GM23338 (cell line): ENCODE data around the gene MRPL20. TPM values are rescaled to one million over a fixed set of nuclear protein-coding genes. Genes with fewer than 3 reads are reported as not detected.
A peak's percentile ranks its signal among the peaks of the same experiment; 100 is the strongest.

Experiments
- ATAC-seq: fragments of 200-7000 bp; cut with Tn5 transposase; 3 replicates; pipeline ENCODE4 v1.9.1; 2020
- DNase-seq: peaks from one replicate; pipeline ENCODE4 v3.0.0-alpha.2; 2015; ENCODE audit warnings: low spot score
- H2AFZ ChIP-seq: fragments of 200-600 bp; sonication (generic); 2 replicates; pipeline ENCODE4 v1.8.0; 2016; ENCODE audit warnings: antibody characterized with exemption, mild to moderate bottlenecking, moderate library complexity
- H3F3A ChIP-seq: fragments of 200-600 bp; sonication (generic); replicated peaks from 2 replicates; pipeline ENCODE4 v1.8.0; 2017; ENCODE audit warnings: antibody characterized with exemption, mixed run types, low read depth
- H3K27ac ChIP-seq: fragments of 200-600 bp; sonication (generic); 2 replicates; pipeline ENCODE4 v1.6.1; 2016; ENCODE audit warnings: low read depth
- H3K27me3 ChIP-seq: fragments of 200-600 bp; sonication (generic); 2 replicates; pipeline ENCODE4 v1.8.0; 2016; ENCODE audit warnings: mild to moderate bottlenecking, mixed run types, moderate library complexity; ENCODE audit not compliant: insufficient read depth
- H3K36me3 ChIP-seq: fragments of 200-600 bp; sonication (generic); 2 replicates; pipeline ENCODE4 v1.8.0; 2016; ENCODE audit warnings: mild to moderate bottlenecking; ENCODE audit not compliant: insufficient read depth
- H3K4me1 ChIP-seq: fragments of 200-600 bp; sonication (generic); 2 replicates; pipeline ENCODE4 v1.8.0; 2016; ENCODE audit warnings: mild to moderate bottlenecking, moderate library complexity; ENCODE audit not compliant: insufficient read depth
- H3K4me2 ChIP-seq: fragments of 200-600 bp; sonication (generic); 2 replicates; pipeline ENCODE4 v1.7.1; 2017; ENCODE audit warnings: mixed run types
- H3K4me3 ChIP-seq: fragments of 200-600 bp; sonication (generic); 2 replicates; pipeline ENCODE4 v1.6.1; 2016; ENCODE audit warnings: mixed run types
- H3K79me2 ChIP-seq: fragments of 200-600 bp; sonication (generic); replicated peaks from 2 replicates; pipeline ENCODE4 v1.8.0; 2017; ENCODE audit warnings: mild to moderate bottlenecking; ENCODE audit not compliant: insufficient read depth
- H3K9me2 ChIP-seq: fragments of 200-600 bp; sonication (generic); 2 replicates; pipeline ENCODE4 v1.8.0; 2017; ENCODE audit not compliant: insufficient read depth
- H4K20me1 ChIP-seq: fragments of 200-600 bp; sonication (generic); replicated peaks from 2 replicates; pipeline ENCODE4 v1.8.0; 2017; ENCODE audit warnings: mild to moderate bottlenecking; ENCODE audit not compliant: insufficient read depth
- H3K27ac Mint-ChIP-seq: 2 replicates; pipeline ENCODE4 v1.8.0; 2020; ENCODE audit warnings: inconsistent platforms, mild to moderate bottlenecking, moderate library complexity, mixed read lengths
- H3K27me3 Mint-ChIP-seq: 3 replicates; pipeline ENCODE4 v1.8.0; 2022; ENCODE audit warnings: low read depth, mild to moderate bottlenecking, moderate library complexity, mixed read lengths, inconsistent platforms; ENCODE audit not compliant: insufficient read depth, poor library complexity
- H3K36me3 Mint-ChIP-seq: 3 replicates; pipeline ENCODE4 v1.8.0; 2021; ENCODE audit warnings: low read depth, mild to moderate bottlenecking, inconsistent platforms, moderate library complexity, mixed read lengths
- H3K4me1 Mint-ChIP-seq: 3 replicates; pipeline ENCODE4 v1.8.0; 2020; ENCODE audit warnings: mild to moderate bottlenecking, inconsistent platforms, mixed read lengths
- H3K4me3 Mint-ChIP-seq: 3 replicates; pipeline ENCODE4 v1.8.0; 2021; ENCODE audit warnings: moderate library complexity, mild to moderate bottlenecking, inconsistent platforms, mixed read lengths
- H3K9me3 Mint-ChIP-seq: 3 replicates; pipeline ENCODE4 v1.8.0; 2020; ENCODE audit warnings: moderate library complexity, mild to moderate bottlenecking, inconsistent platforms, mixed read lengths
- CREB1 ChIP-seq: fragments of 250-450 bp; sonication (Bioruptor Pico); IDR thresholded peaks from 2 replicates; pipeline ENCODE4 v1.5.0; 2020; ENCODE audit warnings: low read depth, mild to moderate bottlenecking, moderate library complexity
- CTCF ChIP-seq, 2 experiments: fragments of 200-600 bp in 1 of 2; sonication (generic) in 1 of 2; conservative IDR thresholded peaks; 2 replicates each; pipeline versions ENCODE4 v1.5.1 to v1.6.1; 2016 to 2017; ENCODE audit warnings: antibody characterized with exemption in 2 of 2, low read depth in 2 of 2, mild to moderate bottlenecking in 2 of 2, moderate library complexity in 1 of 2
- ETS1 ChIP-seq: IDR thresholded peaks from 2 replicates; pipeline ENCODE4 v1.6.1; 2016; ENCODE audit warnings: antibody characterized with exemption
- EZH2 ChIP-seq: fragments of 200-600 bp; sonication (generic); IDR thresholded peaks from one replicate; pipeline ENCODE4 v1.8.0; 2017; ENCODE audit warnings: antibody characterized with exemption, mild to moderate bottlenecking, low read depth; ENCODE audit not compliant: unreplicated experiment
- EZH2phosphoT487 ChIP-seq: fragments of 200-600 bp; sonication (generic); IDR thresholded peaks from one replicate; pipeline ENCODE4 v1.8.1; 2018; ENCODE audit warnings: antibody characterized with exemption; ENCODE audit not compliant: unreplicated experiment
- JUNB ChIP-seq: IDR thresholded peaks from one replicate; pipeline ENCODE4 v1.6.1; 2016; ENCODE audit warnings: antibody characterized with exemption; ENCODE audit not compliant: unreplicated experiment
- NANOG ChIP-seq: IDR thresholded peaks from 2 replicates; pipeline ENCODE4 v1.6.1; 2016; ENCODE audit warnings: antibody characterized with exemption, borderline replicate concordance
- POLR2AphosphoS5 ChIP-seq: IDR thresholded peaks from 2 replicates; pipeline ENCODE4 v1.6.1; 2016; ENCODE audit warnings: antibody characterized with exemption, low read depth
- REST ChIP-seq: IDR thresholded peaks from one replicate; pipeline ENCODE4 v1.6.1; 2018; ENCODE audit warnings: antibody characterized with exemption; ENCODE audit not compliant: unreplicated experiment
- STAT1 ChIP-seq: IDR thresholded peaks from one replicate; pipeline ENCODE4 v1.6.1; 2016; ENCODE audit warnings: antibody characterized with exemption; ENCODE audit not compliant: unreplicated experiment
- ZNF114 ChIP-seq: fragments of 250-450 bp; sonication (Bioruptor Pico); IDR thresholded peaks from 2 replicates; pipeline ENCODE4 v1.5.0; 2020; ENCODE audit warnings: mild to moderate bottlenecking, moderate library complexity
- ZNF331 ChIP-seq: fragments of 250-450 bp; sonication (Bioruptor Pico); IDR thresholded peaks from 2 replicates; pipeline ENCODE4 v1.5.0; 2020; ENCODE audit warnings: low read depth, mild to moderate bottlenecking, moderate library complexity
- ZNF462 ChIP-seq: fragments of 250-450 bp; sonication (Bioruptor Pico); IDR thresholded peaks from 2 replicates; pipeline ENCODE4 v1.5.0; 2020; ENCODE audit warnings: mild to moderate bottlenecking, moderate library complexity
- polyA plus RNA-seq: library from polyadenylated mRNA; unstranded; fragments of >200 nt; fragmentation: Nextera tagmentation; extraction: Ambion mirVana; gene quantifications from 2 replicates; pipeline ENCODE4 v1.2.1, GENCODE V29; 2016
- total RNA-seq: library from RNA; depleted of rRNA; stranded (reverse); fragments of >200 nt; shearing (Covaris generic); gene quantifications from 2 replicates; pipeline ENCODE4 v1.2.3, GENCODE V29; 2014

The MRPL20 gene
- total and polyA plus RNA-seq, 2 experiments from 2014 or later = 173 to 319 TPM

GRCh38 chr1:1397839-1398523, 9.1 kb downstream of the MRPL20 start:
- Mint-ChIP-seq H3K9me3 (no peaks in the 10 kb centered on the region; the same call in 2 of the 3 replicates), H3K4me3 (peak overlapping the region; percentile 96), H3K27me3 (peaks cover 23% of the 10 kb centered on the region), H3K27ac (peak overlapping the region; percentile 81), H3K36me3 (peaks cover 80% of the 10 kb centered on the region), H3K4me1 (peaks cover 29% of the 10 kb centered on the region)
- Histone ChIP-seq H4K20me1 (peaks cover 40% of the 10 kb centered on the region), H3K27me3 (no peaks in the 10 kb centered on the region), H3K79me2 (peaks cover 70% of the 10 kb centered on the region), H3K4me3 (peak overlapping the region; percentile 97), H3K4me1 (peaks cover 14% of the 10 kb centered on the region; the same call in 1 of the 2 replicates), H3K27ac (no peak overlapping the region), H3K4me2 (peak overlapping the region; percentile 96), H2AFZ (no peak overlapping the region), H3K9me2 (no peaks in the 10 kb centered on the region), H3K36me3 (peaks cover 50% of the 10 kb centered on the region), H3F3A (peaks cover 59% of the 10 kb centered on the region)
- DNase-seq (no peak), ATAC-seq (no peak)
- TF ChIP-seq ZNF114 (CRISPR knock-in tag) (no peak), ZNF331 (CRISPR knock-in tag) (no peak), CTCF (conservative IDR thresholded peaks at IDR 0.05; ENCODE audit: low read depth in 2 of 2) (no peak), POLR2AphosphoS5 (no peak), ZNF462 (CRISPR knock-in tag) (no peak), REST (no peak), EZH2 (no peak), ETS1 (no peak), EZH2phosphoT487 (no peak), NANOG (no peak), CREB1 (CRISPR knock-in tag) (no peak), STAT1 (no peak), JUNB (no peak)
